HG03039 (cell line): ENCODE results near the gene CLTRN.

Source experiments
- ATAC-seq: cut with Tn5 transposase; IDR thresholded peaks from one replicate; pipeline ENCODE4 v1.9.1; 2021; ENCODE audit warnings: mild to moderate bottlenecking, moderate library complexity; ENCODE audit not compliant: unreplicated experiment

The CLTRN gene

DNA sequence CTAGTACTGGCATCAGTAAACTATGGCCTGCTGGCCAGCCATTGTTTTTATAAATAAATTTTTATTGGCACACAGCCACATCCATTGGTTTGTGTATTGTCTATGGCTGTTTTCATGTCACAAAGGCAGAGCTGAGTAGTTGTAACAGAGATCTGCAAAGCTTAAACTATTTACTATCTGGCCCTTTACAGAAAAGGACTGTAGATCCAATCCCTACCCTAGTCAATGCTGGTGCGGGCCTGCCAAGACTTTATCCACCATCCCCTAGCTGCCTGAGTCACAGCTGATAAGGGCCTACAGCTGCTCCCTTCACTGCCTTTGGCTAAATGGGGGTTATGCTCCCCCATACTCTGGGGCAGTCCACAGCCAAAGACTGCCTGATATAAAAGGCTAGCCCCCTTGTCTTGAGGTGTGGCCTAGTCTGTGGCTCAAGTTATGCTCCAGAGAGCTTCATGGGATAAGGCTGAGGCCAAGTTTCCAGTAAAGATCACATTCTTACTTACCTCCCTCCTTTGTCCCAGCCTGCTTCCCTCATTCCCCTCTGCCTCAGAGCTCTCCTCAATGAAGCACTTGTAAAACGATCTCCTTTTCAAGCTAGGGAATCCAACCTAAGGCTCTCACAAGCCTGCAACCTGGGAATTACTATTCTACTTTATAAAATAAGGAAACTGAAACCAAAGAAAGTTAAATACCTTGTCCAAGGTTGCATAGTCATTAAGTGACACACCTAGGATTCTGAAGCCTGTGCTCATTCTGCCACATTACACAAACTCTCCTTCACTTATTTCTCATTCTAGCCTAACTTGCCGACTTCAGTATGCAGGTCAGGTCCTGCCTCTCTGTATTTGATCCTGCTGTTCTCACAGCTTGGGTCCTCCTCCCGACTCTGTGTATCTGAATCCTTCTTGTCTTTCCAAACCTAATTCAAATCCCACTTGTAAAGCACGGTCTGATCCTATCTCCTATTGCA, 84.5 kb downstream of the CLTRN start:
- no peak for ATAC-seq
